ENCODE measurements around the gene CYREN.

CYREN gene

DNA sequence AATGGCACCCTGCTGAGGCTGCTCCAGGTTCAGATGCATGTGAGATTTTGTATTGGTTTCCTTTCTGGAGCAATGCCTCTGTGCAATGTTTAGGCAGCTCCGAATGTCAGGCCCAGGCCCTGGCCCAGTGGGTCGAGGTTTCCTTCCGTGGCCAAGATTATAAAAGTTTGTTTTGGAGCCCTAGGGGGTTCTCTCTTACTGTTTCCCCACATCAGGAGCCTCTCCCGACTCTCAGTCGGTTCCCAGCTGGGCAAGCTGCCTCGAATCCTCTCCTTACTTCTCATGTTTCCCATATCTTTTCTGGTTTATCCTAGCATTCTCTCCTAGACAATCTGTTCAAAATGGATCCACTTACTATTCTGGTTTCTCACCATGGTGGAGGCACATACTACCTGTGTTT is 11.6 kb downstream of the CYREN start:
- Histone ChIP-seq H3K27me3 (ENCODE audit: control insufficient read depth, insufficient read depth, low read length) (no peaks in the 10 kb centered on the region), H3K4me3 (ENCODE audit: low read length) (no peak overlapping the region), H3K9ac (ENCODE audit: low read length) (no peak overlapping the region), H3K27ac (ENCODE audit: low read depth, low read length) (no peak overlapping the region), H3K4me1 (ENCODE audit: control insufficient read depth, insufficient read depth, low read length) (no peaks in the 10 kb centered on the region), H3K36me3 (ENCODE audit: control insufficient read depth, insufficient read depth, low read length) (peaks cover 2% of the 10 kb centered on the region)

DNA sequence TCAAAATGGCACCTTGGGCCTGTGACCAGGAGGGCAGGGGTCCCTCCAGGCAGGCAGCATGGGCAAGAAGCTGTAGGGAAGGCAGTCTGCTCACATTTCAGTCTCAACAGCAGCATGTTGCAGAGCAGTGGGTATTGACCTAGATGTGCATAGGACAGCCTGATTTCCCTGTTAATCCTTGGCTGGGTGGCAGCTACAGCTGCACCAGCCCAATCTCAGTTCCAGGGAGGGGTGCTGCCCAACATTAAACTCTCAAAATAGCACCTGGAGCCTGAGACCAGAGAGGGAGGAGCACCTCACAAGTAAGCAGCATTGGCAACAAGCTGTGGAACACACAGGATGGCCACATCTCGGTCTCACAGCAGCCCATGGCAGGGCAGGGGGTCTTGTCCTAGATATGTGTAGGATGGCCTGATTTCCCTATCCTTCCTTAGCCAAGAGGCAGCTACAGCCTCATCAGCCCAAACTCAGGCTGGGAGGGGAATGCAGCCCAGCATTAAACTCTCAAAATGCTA is 12.3 kb downstream of the CYREN start:
- H3K27ac ChIP-seq (ENCODE audit: low read depth, low read length): no peak overlapping the region
- no peaks in the 10 kb centered on the region for H3K36me3 ChIP-seq (ENCODE audit: control insufficient read depth, insufficient read depth, low read length)
- no peaks in the 10 kb centered on the region for H3K4me1 ChIP-seq (ENCODE audit: control insufficient read depth, insufficient read depth, low read length)
- no peak overlapping the region for H3K4me3 ChIP-seq (ENCODE audit: low read length)
- H3K9ac ChIP-seq (ENCODE audit: low read length): no peak overlapping the region
- H3K27me3 ChIP-seq (ENCODE audit: control insufficient read depth, insufficient read depth, low read length): no peaks in the 10 kb centered on the region

DNA sequence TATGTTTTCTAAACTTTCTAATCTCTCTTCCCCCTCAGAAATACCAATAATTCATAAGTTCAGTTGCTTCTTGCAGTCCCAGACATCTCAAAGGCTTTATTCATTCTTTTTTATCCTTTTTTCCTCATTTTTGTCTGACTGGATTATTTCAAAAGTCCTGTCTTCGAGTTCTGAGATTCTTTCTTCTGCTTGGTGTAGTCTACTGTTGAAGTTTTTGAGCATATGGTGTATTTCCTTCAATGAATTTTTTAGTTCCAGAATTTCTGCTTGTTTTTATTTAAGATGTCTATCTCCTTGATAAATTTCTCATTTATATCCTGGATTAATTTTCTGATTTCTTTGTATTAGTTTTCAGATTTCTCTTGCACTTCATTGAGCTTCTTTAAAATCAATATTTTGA is 14.2 kb downstream of the CYREN start:
- Histone ChIP-seq H3K4me1 (ENCODE audit: control insufficient read depth, insufficient read depth, low read length) (no peaks in the 10 kb centered on the region), H3K27ac (ENCODE audit: low read depth, low read length) (no peak overlapping the region), H3K4me3 (ENCODE audit: low read length) (no peak overlapping the region)

GRCh38 chr7:135154734-135155133 is 15.8 kb downstream of the CYREN start:
- no peak overlapping the region for H3K27ac ChIP-seq (ENCODE audit: low read depth, low read length)

More for the DNA sequence above, 14.2 kb downstream of the CYREN start:
- no peaks in the 10 kb centered on the region for H3K36me3 ChIP-seq (ENCODE audit: control insufficient read depth, insufficient read depth, low read length)
- no peaks in the 10 kb centered on the region for H3K27me3 ChIP-seq (ENCODE audit: control insufficient read depth, insufficient read depth, low read length)
- H3K9ac ChIP-seq (ENCODE audit: low read length): no peak overlapping the region

GRCh38 chr7:135152442-135152841 is 18.1 kb downstream of the CYREN start:
- Histone ChIP-seq H3K4me3 (ENCODE audit: low read length) (no peak overlapping the region), H3K4me1 (ENCODE audit: control insufficient read depth, insufficient read depth, low read length) (peaks cover 10% of the 10 kb centered on the region), H3K27me3 (ENCODE audit: control insufficient read depth, insufficient read depth, low read length) (no peaks in the 10 kb centered on the region), H3K27ac (ENCODE audit: low read depth, low read length) (no peak overlapping the region), H3K9ac (ENCODE audit: low read length) (no peak overlapping the region), H3K36me3 (ENCODE audit: control insufficient read depth, insufficient read depth, low read length) (no peaks in the 10 kb centered on the region)

More at GRCh38 chr7:135154734-135155133, 15.8 kb downstream of the CYREN start:
- Histone ChIP-seq H3K36me3 (ENCODE audit: control insufficient read depth, insufficient read depth, low read length) (no peaks in the 10 kb centered on the region), H3K4me1 (ENCODE audit: control insufficient read depth, insufficient read depth, low read length) (peaks cover 5% of the 10 kb centered on the region), H3K27me3 (ENCODE audit: control insufficient read depth, insufficient read depth, low read length) (no peaks in the 10 kb centered on the region), H3K9ac (ENCODE audit: low read length) (no peak overlapping the region), H3K4me3 (ENCODE audit: low read length) (no peak overlapping the region)

DNA sequence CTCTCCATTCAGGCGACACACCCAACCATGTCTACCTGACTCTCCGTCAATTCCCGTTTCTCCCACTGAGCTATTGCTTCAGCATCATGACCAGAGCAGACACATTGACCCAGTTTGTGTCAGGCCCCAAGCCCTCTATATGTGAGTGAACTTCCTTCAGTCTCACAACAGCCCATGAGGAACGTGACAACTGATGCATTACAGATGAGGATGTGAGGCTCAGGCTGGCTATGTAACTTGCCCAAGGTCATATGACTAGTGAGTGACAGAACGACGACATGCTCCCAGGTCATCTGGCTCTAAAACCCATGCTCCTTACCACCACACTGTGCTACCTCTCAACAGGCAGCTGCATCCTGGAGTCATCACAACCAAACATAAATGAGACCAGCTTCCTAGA is 19.0 kb downstream of the CYREN start:
- no peaks in the 10 kb centered on the region for H3K36me3 ChIP-seq (ENCODE audit: control insufficient read depth, insufficient read depth, low read length)
- H3K9ac ChIP-seq (ENCODE audit: low read length): no peak overlapping the region
- peaks cover 10% of the 10 kb centered on the region for H3K4me1 ChIP-seq (ENCODE audit: control insufficient read depth, insufficient read depth, low read length)
- no peak overlapping the region for H3K27ac ChIP-seq (ENCODE audit: low read depth, low read length)
- H3K4me3 ChIP-seq (ENCODE audit: low read length): no peak overlapping the region
- no peaks in the 10 kb centered on the region for H3K27me3 ChIP-seq (ENCODE audit: control insufficient read depth, insufficient read depth, low read length)

GRCh38 chr7:135151132-135151531 is 19.4 kb downstream of the CYREN start:
- Histone ChIP-seq H3K27ac (ENCODE audit: low read depth, low read length) (no peak overlapping the region), H3K36me3 (ENCODE audit: control insufficient read depth, insufficient read depth, low read length) (no peaks in the 10 kb centered on the region), H3K4me3 (ENCODE audit: low read length) (no peak overlapping the region), H3K4me1 (ENCODE audit: control insufficient read depth, insufficient read depth, low read length) (peaks cover 10% of the 10 kb centered on the region), H3K9ac (ENCODE audit: low read length) (no peak overlapping the region), H3K27me3 (ENCODE audit: control insufficient read depth, insufficient read depth, low read length) (no peaks in the 10 kb centered on the region)

- Histone ChIP-seq H3K4me1 (ENCODE audit: control insufficient read depth, insufficient read depth, low read length) (peaks cover 10% of the 10 kb centered on the region), H3K27ac (ENCODE audit: low read depth, low read length) (peak overlapping the region; percentile 30), H3K36me3 (ENCODE audit: control insufficient read depth, insufficient read depth, low read length) (no peaks in the 10 kb centered on the region), H3K4me3 (ENCODE audit: low read length) (peak overlapping the region; percentile 24), H3K27me3 (ENCODE audit: control insufficient read depth, insufficient read depth, low read length) (no peaks in the 10 kb centered on the region), H3K9ac (ENCODE audit: low read length) (no peak overlapping the region)
Observed at GRCh38 chr7:135150072-135150782, 20.3 kb downstream of the CYREN start.

DNA sequence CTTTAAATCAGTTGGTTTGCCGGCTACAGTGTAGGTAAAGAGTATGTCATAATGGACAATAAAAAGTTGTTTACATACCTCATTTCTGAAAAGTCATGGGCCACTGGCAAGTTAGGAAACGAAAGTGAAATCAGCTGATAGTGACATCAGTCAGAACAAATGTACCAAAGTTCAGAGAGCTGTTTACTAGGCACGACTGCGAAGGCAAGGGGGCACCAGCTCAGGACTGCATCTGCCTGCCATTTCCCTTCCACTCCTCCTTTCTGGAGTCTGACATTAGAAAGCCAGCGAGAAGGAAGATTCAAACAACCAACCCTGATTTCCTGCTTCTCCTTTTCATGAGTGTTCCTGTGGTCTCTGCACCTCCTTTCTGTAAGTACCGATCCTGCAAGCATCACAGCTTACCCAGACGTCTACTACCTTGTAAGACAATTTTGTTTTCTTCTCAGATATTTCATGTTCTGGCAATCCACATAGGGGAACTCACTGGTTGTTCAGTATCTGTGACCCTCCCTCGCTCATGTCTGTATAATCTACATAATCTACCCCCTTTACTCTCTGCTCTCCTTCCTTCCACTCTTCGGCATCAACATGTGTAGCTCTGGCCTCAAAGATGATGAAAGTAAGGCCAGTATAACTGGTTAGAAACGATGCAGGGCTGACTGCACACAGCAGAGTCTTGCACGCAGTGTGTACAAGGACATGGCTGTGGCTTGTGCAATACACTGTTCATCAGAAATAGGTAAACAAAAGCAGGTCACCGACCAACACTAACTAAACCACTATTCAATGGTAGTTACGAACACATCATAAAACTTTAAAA is 22.4 kb downstream of the CYREN start, which contains the start of gene TMEM140:
Gene TMEM140 (plus strand): TSS at position 174 of the 823 bp plus-strand sequence. CDS start 16,370 bp downstream, outside the sequence.
- Histone ChIP-seq H3K36me3 (ENCODE audit: control insufficient read depth, insufficient read depth, low read length) (no peaks in the 10 kb centered on the region), H3K27me3 (ENCODE audit: control insufficient read depth, insufficient read depth, low read length) (no peaks in the 10 kb centered on the region), H3K4me3 (ENCODE audit: low read length) (peak within 1 kb of the TSS; percentile 73), H3K27ac (ENCODE audit: low read depth, low read length) (peak within 1 kb of the TSS; percentile 91), H3K9ac (ENCODE audit: low read length) (peak within 1 kb of the TSS; percentile 54), H3K4me1 (ENCODE audit: control insufficient read depth, insufficient read depth, low read length) (peaks cover 10% of the 10 kb centered on the region)

DNA sequence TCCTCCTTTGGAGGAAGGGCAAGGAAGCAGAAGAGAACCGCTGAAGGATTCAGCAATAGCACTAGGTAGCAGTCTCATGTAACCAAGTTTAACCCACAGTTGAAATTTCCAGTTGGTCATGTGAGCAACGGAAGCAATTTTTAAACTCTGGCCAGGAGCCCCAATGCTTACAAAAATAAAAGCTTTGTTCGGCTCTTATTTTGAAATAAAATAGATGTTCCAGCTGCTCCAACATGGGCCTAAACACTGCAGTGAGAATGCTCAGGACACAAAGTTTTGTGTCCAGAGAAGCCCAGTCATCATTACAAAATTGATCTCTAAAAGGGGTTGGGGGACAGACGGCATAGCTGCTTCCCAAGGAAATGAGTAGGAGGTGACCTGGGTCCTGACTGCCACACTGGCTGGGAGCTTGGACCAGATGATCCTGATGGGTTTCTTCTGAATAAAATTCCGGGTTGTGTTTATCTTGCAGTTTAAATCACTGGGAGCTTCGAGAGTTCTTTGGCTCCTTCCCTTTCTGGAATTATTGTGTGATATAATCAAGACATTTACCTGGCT is 23.1 kb downstream of the CYREN start:
- Histone ChIP-seq H3K36me3 (ENCODE audit: control insufficient read depth, insufficient read depth, low read length) (no peaks in the 10 kb centered on the region), H3K4me3 (ENCODE audit: low read length) (peak overlapping the region; percentile 73), H3K9ac (ENCODE audit: low read length) (peak overlapping the region; percentile 19), H3K27me3 (ENCODE audit: control insufficient read depth, insufficient read depth, low read length) (no peaks in the 10 kb centered on the region), H3K27ac (ENCODE audit: low read depth, low read length) (peak overlapping the region; percentile 91), H3K4me1 (ENCODE audit: control insufficient read depth, insufficient read depth, low read length) (peaks cover 10% of the 10 kb centered on the region)

DNA sequence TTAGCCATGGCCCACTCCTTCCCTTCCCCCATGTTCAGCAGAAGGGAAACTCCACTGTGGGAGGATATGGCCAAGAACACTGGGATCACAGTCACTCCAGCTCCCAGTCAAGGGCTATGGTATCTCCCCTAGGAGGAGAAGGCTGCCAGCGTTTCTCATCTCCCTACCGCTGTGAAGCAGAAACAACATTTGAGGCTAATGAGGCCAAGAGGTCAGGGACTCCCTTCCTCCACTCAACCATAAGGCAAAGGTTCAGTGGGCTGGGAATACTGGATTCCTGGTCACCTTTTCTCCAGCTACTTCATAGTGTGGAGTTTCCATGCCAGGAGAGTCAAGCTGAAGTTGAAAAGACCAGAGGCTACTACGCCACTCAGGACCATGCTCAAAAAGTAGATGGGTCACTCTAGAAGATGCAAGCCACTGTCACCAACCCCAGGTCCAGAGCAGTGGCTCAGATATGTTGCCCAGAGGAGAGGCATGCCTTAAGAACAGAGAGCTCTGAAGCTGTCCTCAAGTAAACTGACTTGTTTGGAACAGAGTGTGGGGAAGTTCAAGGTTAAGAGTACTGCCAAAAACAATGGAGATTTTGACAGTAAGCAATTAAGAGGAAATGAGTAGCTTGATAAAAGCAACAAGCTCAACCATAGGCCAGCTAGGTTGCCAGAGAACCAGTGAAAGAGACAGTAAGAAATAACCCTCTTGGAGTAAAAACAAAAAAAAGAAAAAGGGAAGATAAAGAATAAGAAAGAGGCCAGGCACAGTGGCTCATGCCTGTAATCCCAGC is 26.4 kb downstream of the CYREN start:
- no peak overlapping the region for H3K9ac ChIP-seq (ENCODE audit: low read length)
- H3K27me3 ChIP-seq (ENCODE audit: control insufficient read depth, insufficient read depth, low read length): no peaks in the 10 kb centered on the region
- peaks cover under 1% of the 10 kb centered on the region for H3K4me1 ChIP-seq (ENCODE audit: control insufficient read depth, insufficient read depth, low read length)
- H3K27ac ChIP-seq (ENCODE audit: low read depth, low read length): no peak overlapping the region
- H3K4me3 ChIP-seq (ENCODE audit: low read length): no peak overlapping the region
- no peaks in the 10 kb centered on the region for H3K36me3 ChIP-seq (ENCODE audit: control insufficient read depth, insufficient read depth, low read length)

- Histone ChIP-seq H3K4me3 (ENCODE audit: low read length) (no peak overlapping the region), H3K4me1 (ENCODE audit: control insufficient read depth, insufficient read depth, low read length) (no peaks in the 10 kb centered on the region), H3K9ac (ENCODE audit: low read length) (no peak overlapping the region), H3K36me3 (ENCODE audit: control insufficient read depth, insufficient read depth, low read length) (no peaks in the 10 kb centered on the region), H3K27me3 (ENCODE audit: control insufficient read depth, insufficient read depth, low read length) (no peaks in the 10 kb centered on the region), H3K27ac (ENCODE audit: low read depth, low read length) (no peak overlapping the region)
Observed at GRCh38 chr7:135129579-135129978, 40.9 kb downstream of the CYREN start.

All from rectal smooth muscle tissue (tissue), 1 donor.